CD4-positive, alpha-beta T cell treated with Interleukin-4 for 4 hours (primary cell): ENCODE measurements around the gene F12.

Source experiments
- DNase-seq: peaks from one replicate; pipeline ENCODE4 v3.0.0-alpha.2; 2020

The F12 gene

GRCh38 chr5:177410575-177410974 lies 1.2 kb upstream of the F12 start:
- DNase-seq: no peak

- DNase-seq: no peak
Observed at GRCh38 chr5:177405805-177406204, 3.6 kb downstream of the F12 start.

GRCh38 chr5:177405312-177405711 lies 4.1 kb downstream of the F12 start:
- DNase-seq: no peak

- no peak for DNase-seq
Observed at GRCh38 chr5:177404641-177405179, 4.7 kb downstream of the F12 start.

GRCh38 chr5:177403792-177404640 lies 5.3 kb downstream of the F12 start:
- peak; percentile 86 for DNase-seq

- peak; percentile 35 for DNase-seq
Observed at GRCh38 chr5:177403102-177403791, 6.1 kb downstream of the F12 start.

GRCh38 chr5:177402271-177403043 lies 6.9 kb downstream of the F12 start:
- peak; percentile 72 for DNase-seq

GRCh38 chr5:177399997-177400868 lies 9.1 kb downstream of the F12 start, which contains the start of gene PFN3:
PFN3 (minus strand) TSS chr5:177400661; CDS start chr5:177400576, 85 bp downstream.
- no peak for DNase-seq

- no peak for DNase-seq
Observed at GRCh38 chr5:177397875-177398390, 11.4 kb downstream of the F12 start.

GRCh38 chr5:177396807-177397206 lies 12.6 kb downstream of the F12 start:
- no peak for DNase-seq

GRCh38 chr5:177396078-177396477 lies 13.3 kb downstream of the F12 start:
- no peak for DNase-seq

GRCh38 chr5:177393990-177394389 lies 15.4 kb downstream of the F12 start:
- no peak for DNase-seq

- no peak for DNase-seq
Observed at GRCh38 chr5:177393206-177393765, 16.1 kb downstream of the F12 start.

- DNase-seq: no peak
Observed at GRCh38 chr5:177392765-177393164, 16.6 kb downstream of the F12 start.

- DNase-seq: peak; percentile 88
Observed at GRCh38 chr5:177390363-177391300, 18.7 kb downstream of the F12 start.

GRCh38 chr5:177389241-177390169 lies 19.9 kb downstream of the F12 start:
- peak; percentile 89 for DNase-seq

- no peak for DNase-seq
Observed at GRCh38 chr5:177388521-177389052, 20.8 kb downstream of the F12 start.

- no peak for DNase-seq
Observed at GRCh38 chr5:177387405-177387804, 22.0 kb downstream of the F12 start.

- no peak for DNase-seq
Observed at GRCh38 chr5:177386542-177386941, 22.8 kb downstream of the F12 start.
